Measurements from ENCODE around the gene ICAM2.

Gene ICAM2

DNA sequence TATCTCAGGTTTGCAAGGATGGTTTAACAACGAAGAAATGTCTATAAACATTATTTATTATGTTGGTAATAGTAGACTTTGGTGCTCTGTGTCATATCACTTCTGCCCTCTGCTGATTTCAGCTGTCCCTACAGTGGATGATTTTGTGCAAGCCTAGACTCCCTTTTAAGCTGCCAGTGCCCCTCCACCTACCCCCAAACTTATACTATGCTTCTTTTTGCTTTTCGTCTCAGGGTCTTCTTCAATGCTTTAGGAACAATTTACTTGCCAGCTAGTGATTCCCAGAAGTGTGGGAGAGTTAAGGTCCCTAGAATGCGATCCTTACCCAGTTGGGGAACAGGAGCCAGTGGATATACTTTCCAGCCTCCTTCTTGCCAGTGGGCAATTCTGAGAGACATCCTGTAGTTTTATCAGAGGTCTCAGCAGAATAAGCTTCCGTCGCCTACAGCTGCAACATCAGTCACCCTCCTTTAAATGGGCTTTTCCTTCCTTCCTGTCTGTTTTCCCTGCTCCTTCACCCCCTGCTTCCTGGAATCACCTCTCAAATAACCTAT lies 4.1 kb downstream of the ICAM2 start:
- ATAC-seq: peak; percentile 61; the same call in 2 of the 3 replicates
- TF ChIP-seq ISL1 (CRISPR knock-in tag; IDR thresholded peaks at IDR 0.05) (no peak), ARNTL (CRISPR knock-in tag; IDR thresholded peaks at IDR 0.05; ENCODE audit: borderline replicate concordance, low read depth) (no peak), RARB (CRISPR knock-in tag; IDR thresholded peaks at IDR 0.05) (no peak), PPARA (CRISPR knock-in tag; IDR thresholded peaks at IDR 0.05; ENCODE audit: borderline replicate concordance) (no peak), SNAI2 (CRISPR knock-in tag; IDR thresholded peaks at IDR 0.05) (no peak), GLIS3 (CRISPR knock-in tag; IDR thresholded peaks at IDR 0.05) (no peak), ZFP3 (CRISPR knock-in tag; IDR thresholded peaks at IDR 0.05) (no peak)
- TF ChIP-seq, protein P1, sequence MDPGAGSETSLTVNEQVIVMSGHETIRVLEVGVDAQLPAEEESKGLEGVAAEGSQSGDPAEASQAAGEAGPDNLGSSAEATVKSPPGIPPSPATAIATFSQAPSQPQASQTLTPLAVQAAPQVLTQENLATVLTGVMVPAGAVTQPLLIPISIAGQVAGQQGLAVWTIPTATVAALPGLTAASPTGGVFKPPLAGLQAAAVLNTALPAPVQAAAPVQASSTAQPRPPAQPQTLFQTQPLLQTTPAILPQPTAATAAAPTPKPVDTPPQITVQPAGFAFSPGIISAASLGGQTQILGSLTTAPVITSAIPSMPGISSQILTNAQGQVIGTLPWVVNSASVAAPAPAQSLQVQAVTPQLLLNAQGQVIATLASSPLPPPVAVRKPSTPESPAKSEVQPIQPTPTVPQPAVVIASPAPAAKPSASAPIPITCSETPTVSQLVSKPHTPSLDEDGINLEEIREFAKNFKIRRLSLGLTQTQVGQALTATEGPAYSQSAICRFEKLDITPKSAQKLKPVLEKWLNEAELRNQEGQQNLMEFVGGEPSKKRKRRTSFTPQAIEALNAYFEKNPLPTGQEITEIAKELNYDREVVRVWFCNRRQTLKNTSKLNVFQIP (CRISPR knock-in tag; IDR thresholded peaks at IDR 0.05; ENCODE audit: borderline replicate concordance, low read depth): no peak

DNA sequence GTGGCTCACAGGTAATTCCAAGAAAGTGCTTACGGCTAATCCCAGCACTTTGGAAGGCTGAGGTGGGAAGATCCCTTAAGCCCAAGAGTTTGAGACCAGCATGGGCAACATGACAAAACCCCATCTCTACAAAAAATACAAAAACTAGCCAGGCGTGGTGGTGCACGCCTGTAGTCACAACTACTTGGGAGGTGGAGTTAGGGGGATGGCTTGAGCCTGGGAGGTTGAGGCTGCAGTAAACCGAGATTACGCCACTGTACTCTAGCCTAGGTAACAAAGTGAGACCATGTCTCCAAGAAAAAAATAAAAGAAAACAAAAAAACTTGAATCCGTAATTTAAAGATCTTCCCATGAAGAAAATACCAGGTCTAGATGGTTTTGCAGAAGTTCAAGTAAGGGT lies 5.0 kb downstream of the ICAM2 start:
- TF ChIP-seq ESRRG (CRISPR knock-in tag; IDR thresholded peaks at IDR 0.05): no peak
- no peak for ATAC-seq

DNA sequence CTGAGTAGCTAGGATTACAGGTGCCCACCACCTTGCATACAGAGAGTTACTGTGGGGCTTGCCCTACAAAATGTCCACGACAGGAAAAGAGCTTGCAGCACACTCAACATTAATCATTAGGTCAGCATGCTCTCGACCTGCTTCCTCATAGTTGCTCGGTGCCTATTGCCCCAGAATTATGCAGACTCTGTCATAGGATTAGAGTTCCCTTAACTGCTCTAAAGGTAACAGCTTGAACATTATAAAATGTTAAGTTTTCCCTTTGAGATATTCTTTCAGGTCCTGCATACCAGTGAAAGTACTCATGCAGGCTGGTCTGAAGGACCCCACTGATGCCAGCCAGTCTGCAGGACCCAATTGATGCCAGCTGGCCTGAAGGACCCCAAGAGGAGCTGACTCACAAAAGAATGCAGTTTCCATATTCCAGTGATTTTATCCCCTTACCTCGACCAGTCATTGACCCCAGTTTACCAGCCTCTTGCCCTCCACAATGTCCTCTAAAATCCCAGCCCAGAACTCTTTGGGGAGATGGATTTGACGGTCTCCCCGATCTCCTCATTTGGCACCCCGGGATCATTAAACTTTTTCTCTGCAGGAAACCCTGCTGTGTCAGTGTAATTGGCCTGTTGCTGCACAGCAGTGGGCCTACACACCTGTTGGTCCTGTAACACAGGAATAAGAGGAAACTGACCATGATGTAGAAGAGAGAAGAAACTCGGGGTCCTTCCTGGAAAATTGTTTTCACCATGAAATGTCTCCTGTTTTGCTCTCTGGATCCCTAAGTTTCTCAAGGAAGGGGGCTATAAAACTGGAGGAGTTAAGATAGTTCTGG lies 10.6 kb downstream of the ICAM2 start:
- no peak for TF ChIP-seq ZNF70 (CRISPR knock-in tag; IDR thresholded peaks at IDR 0.05)
- TF ChIP-seq ZC3H10 (CRISPR knock-in tag; IDR thresholded peaks at IDR 0.05): no peak
- TF ChIP-seq ISL1 (CRISPR knock-in tag; IDR thresholded peaks at IDR 0.05): no peak
- no peak for TF ChIP-seq GLIS3 (CRISPR knock-in tag; IDR thresholded peaks at IDR 0.05)
- TF ChIP-seq ESRRG (CRISPR knock-in tag; IDR thresholded peaks at IDR 0.05): no peak
- TF ChIP-seq BACH2 (CRISPR knock-in tag; IDR thresholded peaks at IDR 0.05; ENCODE audit: borderline replicate concordance): no peak
- TF ChIP-seq TCF4 (CRISPR knock-in tag; IDR thresholded peaks at IDR 0.05; ENCODE audit: borderline replicate concordance): no peak
- TF ChIP-seq, protein P2, sequence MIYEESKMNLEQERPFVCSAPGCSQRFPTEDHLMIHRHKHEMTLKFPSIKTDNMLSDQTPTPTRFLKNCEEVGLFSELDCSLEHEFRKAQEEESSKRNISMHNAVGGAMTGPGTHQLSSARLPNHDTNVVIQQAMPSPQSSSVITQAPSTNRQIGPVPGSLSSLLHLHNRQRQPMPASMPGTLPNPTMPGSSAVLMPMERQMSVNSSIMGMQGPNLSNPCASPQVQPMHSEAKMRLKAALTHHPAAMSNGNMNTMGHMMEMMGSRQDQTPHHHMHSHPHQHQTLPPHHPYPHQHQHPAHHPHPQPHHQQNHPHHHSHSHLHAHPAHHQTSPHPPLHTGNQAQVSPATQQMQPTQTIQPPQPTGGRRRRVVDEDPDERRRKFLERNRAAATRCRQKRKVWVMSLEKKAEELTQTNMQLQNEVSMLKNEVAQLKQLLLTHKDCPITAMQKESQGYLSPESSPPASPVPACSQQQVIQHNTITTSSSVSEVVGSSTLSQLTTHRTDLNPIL (CRISPR knock-in tag; IDR thresholded peaks at IDR 0.05; ENCODE audit: low read depth): no peak
- TF ChIP-seq SNAI2 (CRISPR knock-in tag; IDR thresholded peaks at IDR 0.05): no peak
- no peak for TF ChIP-seq ZNF565 (CRISPR knock-in tag; conservative IDR thresholded peaks at IDR 0.05; ENCODE audit: low read depth)
- TF ChIP-seq, protein P3, sequence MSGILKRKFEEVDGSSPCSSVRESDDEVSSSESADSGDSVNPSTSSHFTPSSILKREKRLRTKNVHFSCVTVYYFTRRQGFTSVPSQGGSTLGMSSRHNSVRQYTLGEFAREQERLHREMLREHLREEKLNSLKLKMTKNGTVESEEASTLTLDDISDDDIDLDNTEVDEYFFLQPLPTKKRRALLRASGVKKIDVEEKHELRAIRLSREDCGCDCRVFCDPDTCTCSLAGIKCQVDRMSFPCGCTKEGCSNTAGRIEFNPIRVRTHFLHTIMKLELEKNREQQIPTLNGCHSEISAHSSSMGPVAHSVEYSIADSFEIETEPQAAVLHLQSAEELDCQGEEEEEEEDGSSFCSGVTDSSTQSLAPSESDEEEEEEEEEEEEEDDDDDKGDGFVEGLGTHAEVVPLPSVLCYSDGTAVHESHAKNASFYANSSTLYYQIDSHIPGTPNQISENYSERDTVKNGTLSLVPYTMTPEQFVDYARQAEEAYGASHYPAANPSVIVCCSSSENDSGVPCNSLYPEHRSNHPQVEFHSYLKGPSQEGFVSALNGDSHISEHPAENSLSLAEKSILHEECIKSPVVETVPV (CRISPR knock-in tag; IDR thresholded peaks at IDR 0.05): no peak
- TF ChIP-seq ARNTL (CRISPR knock-in tag; IDR thresholded peaks at IDR 0.05; ENCODE audit: borderline replicate concordance, low read depth): no peak
- TF ChIP-seq, protein P4, sequence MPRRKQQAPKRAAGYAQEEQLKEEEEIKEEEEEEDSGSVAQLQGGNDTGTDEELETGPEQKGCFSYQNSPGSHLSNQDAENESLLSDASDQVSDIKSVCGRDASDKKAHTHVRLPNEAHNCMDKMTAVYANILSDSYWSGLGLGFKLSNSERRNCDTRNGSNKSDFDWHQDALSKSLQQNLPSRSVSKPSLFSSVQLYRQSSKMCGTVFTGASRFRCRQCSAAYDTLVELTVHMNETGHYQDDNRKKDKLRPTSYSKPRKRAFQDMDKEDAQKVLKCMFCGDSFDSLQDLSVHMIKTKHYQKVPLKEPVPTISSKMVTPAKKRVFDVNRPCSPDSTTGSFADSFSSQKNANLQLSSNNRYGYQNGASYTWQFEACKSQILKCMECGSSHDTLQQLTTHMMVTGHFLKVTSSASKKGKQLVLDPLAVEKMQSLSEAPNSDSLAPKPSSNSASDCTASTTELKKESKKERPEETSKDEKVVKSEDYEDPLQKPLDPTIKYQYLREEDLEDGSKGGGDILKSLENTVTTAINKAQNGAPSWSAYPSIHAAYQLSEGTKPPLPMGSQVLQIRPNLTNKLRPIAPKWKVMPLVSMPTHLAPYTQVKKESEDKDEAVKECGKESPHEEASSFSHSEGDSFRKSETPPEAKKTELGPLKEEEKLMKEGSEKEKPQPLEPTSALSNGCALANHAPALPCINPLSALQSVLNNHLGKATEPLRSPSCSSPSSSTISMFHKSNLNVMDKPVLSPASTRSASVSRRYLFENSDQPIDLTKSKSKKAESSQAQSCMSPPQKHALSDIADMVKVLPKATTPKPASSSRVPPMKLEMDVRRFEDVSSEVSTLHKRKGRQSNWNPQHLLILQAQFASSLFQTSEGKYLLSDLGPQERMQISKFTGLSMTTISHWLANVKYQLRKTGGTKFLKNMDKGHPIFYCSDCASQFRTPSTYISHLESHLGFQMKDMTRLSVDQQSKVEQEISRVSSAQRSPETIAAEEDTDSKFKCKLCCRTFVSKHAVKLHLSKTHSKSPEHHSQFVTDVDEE (CRISPR knock-in tag; IDR thresholded peaks at IDR 0.05): no peak
- TF ChIP-seq, protein P1 (CRISPR knock-in tag; IDR thresholded peaks at IDR 0.05; ENCODE audit: borderline replicate concordance, low read depth): no peak
- TF ChIP-seq ZFP3 (CRISPR knock-in tag; IDR thresholded peaks at IDR 0.05): no peak
- no peak for TF ChIP-seq ZFP30 (CRISPR knock-in tag; IDR thresholded peaks at IDR 0.05)
- TF ChIP-seq CSDC2 (CRISPR knock-in tag; IDR thresholded peaks at IDR 0.05): no peak
- no peak for TF ChIP-seq OSR1 (CRISPR knock-in tag; IDR thresholded peaks at IDR 0.05)
- TF ChIP-seq, protein P5, sequence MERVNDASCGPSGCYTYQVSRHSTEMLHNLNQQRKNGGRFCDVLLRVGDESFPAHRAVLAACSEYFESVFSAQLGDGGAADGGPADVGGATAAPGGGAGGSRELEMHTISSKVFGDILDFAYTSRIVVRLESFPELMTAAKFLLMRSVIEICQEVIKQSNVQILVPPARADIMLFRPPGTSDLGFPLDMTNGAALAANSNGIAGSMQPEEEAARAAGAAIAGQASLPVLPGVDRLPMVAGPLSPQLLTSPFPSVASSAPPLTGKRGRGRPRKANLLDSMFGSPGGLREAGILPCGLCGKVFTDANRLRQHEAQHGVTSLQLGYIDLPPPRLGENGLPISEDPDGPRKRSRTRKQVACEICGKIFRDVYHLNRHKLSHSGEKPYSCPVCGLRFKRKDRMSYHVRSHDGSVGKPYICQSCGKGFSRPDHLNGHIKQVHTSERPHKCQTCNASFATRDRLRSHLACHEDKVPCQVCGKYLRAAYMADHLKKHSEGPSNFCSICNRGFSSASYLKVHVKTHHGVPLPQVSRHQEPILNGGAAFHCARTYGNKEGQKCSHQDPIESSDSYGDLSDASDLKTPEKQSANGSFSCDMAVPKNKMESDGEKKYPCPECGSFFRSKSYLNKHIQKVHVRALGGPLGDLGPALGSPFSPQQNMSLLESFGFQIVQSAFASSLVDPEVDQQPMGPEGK (CRISPR knock-in tag; IDR thresholded peaks at IDR 0.05; ENCODE audit: borderline replicate concordance): no peak
- ATAC-seq: peak; percentile 14

All from SK-N-SH treated with all-trans-retinoic acid at 6 μM for 48 hours (cell line).